Left kidney (tissue), 2 donors: ENCODE results near the gene TRIM69. TPM values are rescaled to one million over a fixed set of nuclear protein-coding genes. Genes with fewer than 3 reads are reported as not detected.

ENCODE experiments used
- DNase-seq: peaks from one replicate; pipeline ENCODE4 v3.0.0-alpha.2; 2013
- polyA plus RNA-seq: library from polyadenylated mRNA; unstranded; fragments of 120-200 nt; gene quantifications from one replicate; pipeline ENCODE4 v1.2.1, GENCODE V29; 2013; ENCODE audit not compliant: insufficient read length

TRIM69 gene
- polyA plus RNA-seq, 1 donor: 24.6 TPM

GRCh38 chr15:44802336-44802735 is 66.0 kb downstream of the TRIM69 start:
- DNase-seq: no peak

GRCh38 chr15:44804298-44805046 is 68.1 kb downstream of the TRIM69 start:
- no peak for DNase-seq

GRCh38 chr15:44808557-44808956 is 72.2 kb downstream of the TRIM69 start:
- no peak for DNase-seq

- DNase-seq: no peak
Measured at GRCh38 chr15:44810237-44810636, 73.9 kb downstream of the TRIM69 start.

GRCh38 chr15:44811337-44811736 is 75.0 kb downstream of the TRIM69 start:
- DNase-seq: no peak

- DNase-seq: no peak
Measured at GRCh38 chr15:44812029-44812517, 75.7 kb downstream of the TRIM69 start.

GRCh38 chr15:44813231-44813630 is 76.9 kb downstream of the TRIM69 start:
- DNase-seq: no peak

Other genes starting within 250 kb of the TRIM69 start
- gene EIF3J, start 199.4 kb upstream of the TRIM69 start, polyA plus RNA-seq: 132 TPM
- 102 TPM for gene SPG11, start 72.9 kb upstream of the TRIM69 start, polyA plus RNA-seq
- gene PATL2, start 25.2 kb upstream of the TRIM69 start, polyA plus RNA-seq: 1.4 TPM
- 799 TPM for gene B2M, start 25.0 kb upstream of the TRIM69 start, polyA plus RNA-seq
- not detected for gene TERB2, start 220.2 kb downstream of the TRIM69 start, polyA plus RNA-seq